Keratinocyte (primary cell): ENCODE results near the gene TNXB.

ENCODE experiments used
- EZH2 ChIP-seq: IDR thresholded peaks from one replicate; pipeline ENCODE4 v1.6.1; 2012; ENCODE audit warnings: inconsistent platforms, mild to moderate bottlenecking, low read length, moderate library complexity
- TF ChIP-seq, protein P1 (sequence below), 3 experiments: IDR thresholded peaks in 1 of 3; conservative IDR thresholded peaks in 1 of 3; optimal IDR thresholded peaks in 1 of 3; 2 replicates in 2 of 3; 3 replicates in 1 of 3; pipeline versions ENCODE3 to v1.5.1; 2011; ENCODE audit warnings: low read length in 3 of 3, mild to moderate bottlenecking in 3 of 3, moderate library complexity in 2 of 3, control low read depth in 1 of 3, inconsistent platforms in 1 of 3; ENCODE audit not compliant: insufficient read depth in 2 of 3; ENCODE audit errors: extremely low read depth in 1 of 3

DNA sequence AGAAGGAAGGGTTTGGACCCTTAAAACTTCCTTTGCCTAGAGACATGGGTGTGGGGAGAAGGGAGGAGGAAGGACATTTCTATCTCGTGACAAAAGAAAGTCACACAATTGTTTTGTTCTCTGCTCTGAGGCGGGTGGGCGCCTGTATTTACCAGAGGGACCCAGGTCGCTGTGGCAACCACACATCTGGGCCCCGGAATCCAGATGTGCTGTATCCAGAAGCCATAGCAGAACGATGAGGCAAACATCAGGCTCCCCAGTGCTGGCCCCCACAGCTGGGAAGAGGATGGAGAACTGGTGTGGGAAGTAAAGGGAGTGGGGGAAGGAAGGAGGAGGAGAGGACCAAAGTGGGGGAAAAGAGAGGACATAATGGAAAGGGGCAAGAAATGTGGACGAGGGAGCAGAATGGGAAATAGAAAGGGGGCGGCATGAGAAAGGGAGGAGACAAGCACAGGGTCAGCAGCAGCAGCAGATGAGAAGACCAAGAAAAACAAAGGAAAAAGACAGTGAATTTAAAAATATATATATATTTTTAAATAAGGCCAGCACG, 3.4 kb upstream of the TNXB start:
- TF ChIP-seq, protein P1, sequence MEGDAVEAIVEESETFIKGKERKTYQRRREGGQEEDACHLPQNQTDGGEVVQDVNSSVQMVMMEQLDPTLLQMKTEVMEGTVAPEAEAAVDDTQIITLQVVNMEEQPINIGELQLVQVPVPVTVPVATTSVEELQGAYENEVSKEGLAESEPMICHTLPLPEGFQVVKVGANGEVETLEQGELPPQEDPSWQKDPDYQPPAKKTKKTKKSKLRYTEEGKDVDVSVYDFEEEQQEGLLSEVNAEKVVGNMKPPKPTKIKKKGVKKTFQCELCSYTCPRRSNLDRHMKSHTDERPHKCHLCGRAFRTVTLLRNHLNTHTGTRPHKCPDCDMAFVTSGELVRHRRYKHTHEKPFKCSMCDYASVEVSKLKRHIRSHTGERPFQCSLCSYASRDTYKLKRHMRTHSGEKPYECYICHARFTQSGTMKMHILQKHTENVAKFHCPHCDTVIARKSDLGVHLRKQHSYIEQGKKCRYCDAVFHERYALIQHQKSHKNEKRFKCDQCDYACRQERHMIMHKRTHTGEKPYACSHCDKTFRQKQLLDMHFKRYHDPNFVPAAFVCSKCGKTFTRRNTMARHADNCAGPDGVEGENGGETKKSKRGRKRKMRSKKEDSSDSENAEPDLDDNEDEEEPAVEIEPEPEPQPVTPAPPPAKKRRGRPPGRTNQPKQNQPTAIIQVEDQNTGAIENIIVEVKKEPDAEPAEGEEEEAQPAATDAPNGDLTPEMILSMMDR (optimal IDR thresholded peaks at IDR 0.05 in 1 of 3, IDR thresholded peaks at IDR 0.05 in 1 of 3, conservative IDR thresholded peaks at IDR 0.05 in 1 of 3; ENCODE audit: extremely low read depth in 1 of 3, insufficient read depth in 2 of 3, low read length in 3 of 3), result no peak
- TF ChIP-seq EZH2, result no peak
